ENCODE results near the gene ECE2.

ECE2 gene

DNA sequence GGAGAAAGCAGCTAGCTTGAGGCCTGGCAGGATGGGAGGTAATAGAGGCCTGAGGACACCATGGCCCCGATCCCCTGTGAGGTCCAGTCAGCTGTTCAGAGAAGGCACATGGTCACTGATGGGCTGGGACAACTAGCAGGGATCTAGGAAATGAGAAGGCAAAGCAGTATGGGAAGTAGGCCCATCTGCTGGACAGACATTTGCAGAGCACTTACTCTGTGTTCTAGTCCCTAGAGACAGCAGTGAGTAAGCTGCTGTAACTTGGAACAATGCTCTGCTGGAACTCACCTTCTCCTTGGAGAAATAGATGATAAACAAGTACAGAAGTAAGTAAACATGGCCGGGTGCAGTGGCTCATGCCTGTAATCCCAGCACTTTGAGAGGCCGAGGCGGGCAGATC lies 7.1 kb downstream of the ECE2 start:
- H2AFZ ChIP-seq (ENCODE audit: low read depth, low read length): no peak overlapping the region

GRCh38 chr3:184283681-184284080 lies 7.9 kb downstream of the ECE2 start:
- no peak overlapping the region for H3K18ac ChIP-seq (ENCODE audit: low read depth in 1 of 2, low read length in 2 of 2)
- no peak overlapping the region for H3K4me2 ChIP-seq (ENCODE audit: low read length, poor library complexity, severe bottlenecking)
- no peaks in the 10 kb centered on the region for H3K4me1 ChIP-seq (ENCODE audit: control insufficient read depth, insufficient read depth, low read depth, low read length)
- H2AFZ ChIP-seq (ENCODE audit: low read depth, low read length): no peak overlapping the region
- H3K27me3 ChIP-seq (ENCODE audit: control insufficient read depth in 1 of 2, insufficient read depth in 1 of 2, low read length in 2 of 2): peaks cover 27 to 36% of the 10 kb centered on the region in 2 experiments
- H3K79me1 ChIP-seq (replicated peaks; ENCODE audit: low read length, poor library complexity, severe bottlenecking): no peaks in the 10 kb centered on the region
- H4K91ac ChIP-seq (ENCODE audit: low read length): no peak overlapping the region
- peaks cover 10% of the 10 kb centered on the region for H3K9me3 ChIP-seq (ENCODE audit: control insufficient read depth, low read length)
- H2BK5ac ChIP-seq (ENCODE audit: low read depth, low read length, poor library complexity, severe bottlenecking): no peak overlapping the region
- no peak overlapping the region for H3K4me3 ChIP-seq (ENCODE audit: insufficient read depth in 1 of 2, low read depth in 1 of 2, low read length in 2 of 2)
- H3K4ac ChIP-seq (ENCODE audit: low read depth in 1 of 2, low read length in 2 of 2): no peak overlapping the region
- WGBS: 86% methylated on average over 8 of the region's 8 CpGs
- no peak overlapping the region for H3K9ac ChIP-seq (ENCODE audit: low read length)
- no peak overlapping the region for H3K23ac ChIP-seq (ENCODE audit: low read length in 2 of 2)
- H3K14ac ChIP-seq (ENCODE audit: low read length in 2 of 2): no peak overlapping the region
- DNase-seq: no peak
- no peak overlapping the region for H2BK12ac ChIP-seq (ENCODE audit: low read length in 2 of 2)
- no peak overlapping the region for H2BK120ac ChIP-seq (ENCODE audit: low read depth, low read length)
- H3K36me3 ChIP-seq (ENCODE audit: control insufficient read depth in 1 of 2, insufficient read depth in 2 of 2, low read depth in 1 of 2, low read length in 2 of 2): no peaks in the 10 kb centered on the region
- no peak overlapping the region for H2AK5ac ChIP-seq (ENCODE audit: low read length, severe bottlenecking)
- H3K27ac ChIP-seq (ENCODE audit: low read length, poor library complexity, severe bottlenecking): no peak overlapping the region
- no peak overlapping the region for H4K8ac ChIP-seq (ENCODE audit: low read length)
- H2BK15ac ChIP-seq (ENCODE audit: low read depth, poor library complexity, severe bottlenecking): no peak overlapping the region

More for the DNA sequence above, 7.1 kb downstream of the ECE2 start:
- no peak for DNase-seq
- Histone ChIP-seq H3K4ac (ENCODE audit: low read depth in 1 of 2, low read length in 2 of 2) (no peak overlapping the region), H2AK5ac (ENCODE audit: low read length, severe bottlenecking) (no peak overlapping the region), H3K18ac (ENCODE audit: low read depth in 1 of 2, low read length in 2 of 2) (no peak overlapping the region), H2BK15ac (ENCODE audit: low read depth, poor library complexity, severe bottlenecking) (no peak overlapping the region), H3K27ac (ENCODE audit: low read length, poor library complexity, severe bottlenecking) (no peak overlapping the region), H3K79me1 (replicated peaks; ENCODE audit: low read length, poor library complexity, severe bottlenecking) (no peaks in the 10 kb centered on the region), H3K4me2 (ENCODE audit: low read length, poor library complexity, severe bottlenecking) (no peak overlapping the region), H3K4me1 (ENCODE audit: control insufficient read depth, insufficient read depth, low read depth, low read length) (no peaks in the 10 kb centered on the region), H4K8ac (ENCODE audit: low read length) (no peak overlapping the region), H3K23ac (ENCODE audit: low read length in 2 of 2) (no peak overlapping the region), H2BK120ac (ENCODE audit: low read depth, low read length) (no peak overlapping the region), H3K14ac (ENCODE audit: low read length in 2 of 2) (no peak overlapping the region), H3K27me3 (ENCODE audit: control insufficient read depth in 1 of 2, insufficient read depth in 1 of 2, low read length in 2 of 2) (peaks cover 27 to 41% of the 10 kb centered on the region in 2 experiments), H3K36me3 (ENCODE audit: control insufficient read depth in 1 of 2, insufficient read depth in 2 of 2, low read depth in 1 of 2, low read length in 2 of 2) (no peaks in the 10 kb centered on the region), H3K9ac (ENCODE audit: low read length) (no peak overlapping the region), H3K9me3 (ENCODE audit: control insufficient read depth, low read length) (peaks cover 10% of the 10 kb centered on the region), H2BK5ac (ENCODE audit: low read depth, low read length, poor library complexity, severe bottlenecking) (no peak overlapping the region), H2BK12ac (ENCODE audit: low read length in 2 of 2) (no peak overlapping the region), H3K4me3 (ENCODE audit: insufficient read depth in 1 of 2, low read depth in 1 of 2, low read length in 2 of 2) (no peak overlapping the region), H4K91ac (ENCODE audit: low read length) (no peak overlapping the region)
- WGBS: 70% methylated on average over 3 of the region's 4 CpGs

DNA sequence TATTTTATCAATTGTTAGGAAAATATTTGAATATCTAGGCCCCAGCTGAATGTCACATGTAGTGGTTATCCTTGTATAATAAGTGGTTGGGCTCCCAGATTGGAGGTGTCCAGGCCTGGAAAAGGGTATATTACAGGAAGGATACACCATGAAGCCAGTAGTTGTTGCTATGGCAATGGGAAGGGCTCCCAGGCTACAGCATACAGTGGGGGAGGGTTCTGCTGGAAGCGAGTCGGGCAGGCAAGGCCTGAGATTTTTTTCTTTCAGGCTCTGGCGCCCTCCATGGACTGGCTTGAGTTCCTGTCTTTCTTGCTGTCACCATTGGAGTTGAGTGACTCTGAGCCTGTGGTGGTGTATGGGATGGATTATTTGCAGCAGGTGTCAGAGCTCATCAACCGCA lies 8.9 kb downstream of the ECE2 start:
- H3K27ac ChIP-seq (ENCODE audit: low read length, poor library complexity, severe bottlenecking): no peak overlapping the region
- H2BK12ac ChIP-seq (ENCODE audit: low read length in 2 of 2): no peak overlapping the region
- H3K9me3 ChIP-seq (ENCODE audit: control insufficient read depth, low read length): peaks cover 10% of the 10 kb centered on the region
- no peak overlapping the region for H3K4me2 ChIP-seq (ENCODE audit: low read length, poor library complexity, severe bottlenecking)
- peak; percentile 75 for DNase-seq
- H2BK120ac ChIP-seq (ENCODE audit: low read depth, low read length): no peak overlapping the region
- H2BK15ac ChIP-seq (ENCODE audit: low read depth, poor library complexity, severe bottlenecking): no peak overlapping the region
- no peak overlapping the region for H2AFZ ChIP-seq (ENCODE audit: low read depth, low read length)
- no peak overlapping the region for H3K9ac ChIP-seq (ENCODE audit: low read length)
- H3K4me1 ChIP-seq (ENCODE audit: control insufficient read depth, insufficient read depth, low read depth, low read length): no peaks in the 10 kb centered on the region
- no peak overlapping the region for H3K23ac ChIP-seq (ENCODE audit: low read length in 2 of 2)
- H2BK5ac ChIP-seq (ENCODE audit: low read depth, low read length, poor library complexity, severe bottlenecking): no peak overlapping the region
- no peaks in the 10 kb centered on the region for H3K79me1 ChIP-seq (replicated peaks; ENCODE audit: low read length, poor library complexity, severe bottlenecking)
- no peak overlapping the region for H3K4ac ChIP-seq (ENCODE audit: low read depth in 1 of 2, low read length in 2 of 2)
- H3K36me3 ChIP-seq (ENCODE audit: control insufficient read depth in 1 of 2, insufficient read depth in 2 of 2, low read depth in 1 of 2, low read length in 2 of 2): no peaks in the 10 kb centered on the region
- no peak overlapping the region for H4K91ac ChIP-seq (ENCODE audit: low read length)
- no peak overlapping the region for H3K14ac ChIP-seq (ENCODE audit: low read length in 2 of 2)
- 18% methylated on average over 4 of the region's 4 CpGs for WGBS
- H3K27me3 ChIP-seq (ENCODE audit: control insufficient read depth in 1 of 2, insufficient read depth in 1 of 2, low read length in 2 of 2): peaks cover 23 to 30% of the 10 kb centered on the region in 2 experiments
- H2AK5ac ChIP-seq (ENCODE audit: low read length, severe bottlenecking): no peak overlapping the region
- no peak overlapping the region for H3K18ac ChIP-seq (ENCODE audit: low read depth in 1 of 2, low read length in 2 of 2)
- no peak overlapping the region for H4K8ac ChIP-seq (ENCODE audit: low read length)
- no peak overlapping the region for H3K4me3 ChIP-seq (ENCODE audit: insufficient read depth in 1 of 2, low read depth in 1 of 2, low read length in 2 of 2)

- H4K91ac ChIP-seq (ENCODE audit: low read length): no peak overlapping the region
- DNase-seq: peak; percentile 51
- no peak overlapping the region for H3K23ac ChIP-seq (ENCODE audit: low read length in 2 of 2)
- no peaks in the 10 kb centered on the region for H3K9me3 ChIP-seq (ENCODE audit: control insufficient read depth, low read length)
- H3K4me1 ChIP-seq (ENCODE audit: control insufficient read depth, insufficient read depth, low read depth, low read length): no peaks in the 10 kb centered on the region
- no peak overlapping the region for H3K4me2 ChIP-seq (ENCODE audit: low read length, poor library complexity, severe bottlenecking)
- H2BK5ac ChIP-seq (ENCODE audit: low read depth, low read length, poor library complexity, severe bottlenecking): no peak overlapping the region
- no peak overlapping the region for H3K18ac ChIP-seq (ENCODE audit: low read depth in 1 of 2, low read length in 2 of 2)
- H3K4ac ChIP-seq (ENCODE audit: low read depth in 1 of 2, low read length in 2 of 2): no peak overlapping the region
- H3K4me3 ChIP-seq (ENCODE audit: insufficient read depth in 1 of 2, low read depth in 1 of 2, low read length in 2 of 2): no peak overlapping the region
- H3K27me3 ChIP-seq (ENCODE audit: control insufficient read depth in 1 of 2, insufficient read depth in 1 of 2, low read length in 2 of 2): peaks cover 26 to 31% of the 10 kb centered on the region in 2 experiments
- H2BK120ac ChIP-seq (ENCODE audit: low read depth, low read length): no peak overlapping the region
- WGBS: 18% methylated on average over 10 of the region's 10 CpGs
- H3K14ac ChIP-seq (ENCODE audit: low read length in 2 of 2): no peak overlapping the region
- H2BK12ac ChIP-seq (ENCODE audit: low read length in 2 of 2): no peak overlapping the region
- no peak overlapping the region for H4K8ac ChIP-seq (ENCODE audit: low read length)
- no peaks in the 10 kb centered on the region for H3K36me3 ChIP-seq (ENCODE audit: control insufficient read depth in 1 of 2, insufficient read depth in 2 of 2, low read depth in 1 of 2, low read length in 2 of 2)
- no peak overlapping the region for H3K27ac ChIP-seq (ENCODE audit: low read length, poor library complexity, severe bottlenecking)
- no peak overlapping the region for H2AFZ ChIP-seq (ENCODE audit: low read depth, low read length)
- no peak overlapping the region for H2BK15ac ChIP-seq (ENCODE audit: low read depth, poor library complexity, severe bottlenecking)
- no peaks in the 10 kb centered on the region for H3K79me1 ChIP-seq (replicated peaks; ENCODE audit: low read length, poor library complexity, severe bottlenecking)
- no peak overlapping the region for H2AK5ac ChIP-seq (ENCODE audit: low read length, severe bottlenecking)
- H3K9ac ChIP-seq (ENCODE audit: low read length): peak overlapping the region; percentile 4
Measured at GRCh38 chr3:184289426-184289938, 13.7 kb downstream of the ECE2 start.
